GM12874 (cell line): ENCODE data around the gene AKAP5.

Experiments
- TF ChIP-seq, protein P1 (sequence below): IDR thresholded peaks from 2 replicates; pipeline ENCODE4 v1.5.1; 2011; ENCODE audit warnings: low read depth, mild to moderate bottlenecking, control low read depth, low read length, moderate library complexity; ENCODE audit not compliant: insufficient read depth

Gene AKAP5

DNA sequence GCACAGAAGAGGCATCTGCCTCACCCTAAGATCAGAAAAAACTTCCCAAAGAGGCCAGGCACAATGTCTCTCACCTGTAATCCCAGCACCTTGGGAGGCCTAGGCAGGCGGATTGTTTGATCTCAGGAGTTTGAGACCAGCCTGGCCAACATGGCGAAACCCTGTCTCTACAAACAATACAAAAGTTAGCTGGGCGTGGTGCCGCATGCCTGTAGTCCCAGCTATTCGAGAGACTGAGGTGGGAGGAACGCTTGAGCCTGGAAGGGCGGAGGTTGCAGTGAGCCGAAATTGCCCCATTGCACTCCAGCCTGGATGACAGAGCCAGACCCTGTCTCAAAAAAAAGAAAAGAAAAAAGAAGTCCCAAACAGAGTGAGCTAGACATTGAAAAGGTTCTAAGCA lies 43.7 kb downstream of the AKAP5 start:
- TF ChIP-seq, protein P1, sequence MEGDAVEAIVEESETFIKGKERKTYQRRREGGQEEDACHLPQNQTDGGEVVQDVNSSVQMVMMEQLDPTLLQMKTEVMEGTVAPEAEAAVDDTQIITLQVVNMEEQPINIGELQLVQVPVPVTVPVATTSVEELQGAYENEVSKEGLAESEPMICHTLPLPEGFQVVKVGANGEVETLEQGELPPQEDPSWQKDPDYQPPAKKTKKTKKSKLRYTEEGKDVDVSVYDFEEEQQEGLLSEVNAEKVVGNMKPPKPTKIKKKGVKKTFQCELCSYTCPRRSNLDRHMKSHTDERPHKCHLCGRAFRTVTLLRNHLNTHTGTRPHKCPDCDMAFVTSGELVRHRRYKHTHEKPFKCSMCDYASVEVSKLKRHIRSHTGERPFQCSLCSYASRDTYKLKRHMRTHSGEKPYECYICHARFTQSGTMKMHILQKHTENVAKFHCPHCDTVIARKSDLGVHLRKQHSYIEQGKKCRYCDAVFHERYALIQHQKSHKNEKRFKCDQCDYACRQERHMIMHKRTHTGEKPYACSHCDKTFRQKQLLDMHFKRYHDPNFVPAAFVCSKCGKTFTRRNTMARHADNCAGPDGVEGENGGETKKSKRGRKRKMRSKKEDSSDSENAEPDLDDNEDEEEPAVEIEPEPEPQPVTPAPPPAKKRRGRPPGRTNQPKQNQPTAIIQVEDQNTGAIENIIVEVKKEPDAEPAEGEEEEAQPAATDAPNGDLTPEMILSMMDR: no peak

DNA sequence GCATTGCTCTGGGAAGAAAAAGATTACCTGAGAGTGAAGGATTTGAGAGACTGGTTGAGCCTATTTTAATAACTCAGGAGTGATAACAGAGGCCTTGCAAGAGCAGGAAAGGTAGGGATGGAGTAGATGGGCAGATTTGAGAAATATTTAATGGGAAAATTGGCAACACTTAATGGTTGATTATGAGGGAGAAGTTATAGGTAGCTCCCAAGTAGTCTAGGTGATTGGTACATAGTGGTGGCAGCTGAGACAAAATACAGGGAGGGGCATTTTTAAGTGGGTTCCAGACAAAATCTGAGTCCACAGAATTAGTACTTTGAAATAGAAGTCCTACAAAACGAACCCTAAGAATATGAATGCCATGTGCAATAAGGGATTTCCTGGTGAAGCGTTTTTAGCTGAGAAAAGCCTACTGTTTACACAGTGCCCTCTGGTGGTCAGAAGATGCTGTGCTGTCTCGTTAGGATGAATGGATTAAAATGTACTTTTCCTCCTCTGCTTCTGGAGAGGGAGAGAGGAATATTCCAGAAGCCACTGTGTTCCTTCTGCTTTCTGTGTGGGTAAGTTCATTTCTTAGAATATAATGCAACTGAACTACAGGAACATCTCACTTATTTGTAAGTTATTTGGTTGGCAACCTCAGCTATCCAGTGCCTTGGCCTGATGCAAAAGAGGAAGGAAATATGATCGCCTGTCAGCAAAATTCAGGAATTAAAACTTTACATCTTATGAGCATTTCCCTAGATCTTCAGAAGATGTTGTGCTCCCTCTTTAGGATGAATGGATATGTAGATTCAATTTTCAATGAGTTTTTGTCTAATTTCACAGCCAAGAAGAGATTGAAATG lies 45.7 kb downstream of the AKAP5 start:
- TF ChIP-seq, protein P1: peak; percentile 78

DNA sequence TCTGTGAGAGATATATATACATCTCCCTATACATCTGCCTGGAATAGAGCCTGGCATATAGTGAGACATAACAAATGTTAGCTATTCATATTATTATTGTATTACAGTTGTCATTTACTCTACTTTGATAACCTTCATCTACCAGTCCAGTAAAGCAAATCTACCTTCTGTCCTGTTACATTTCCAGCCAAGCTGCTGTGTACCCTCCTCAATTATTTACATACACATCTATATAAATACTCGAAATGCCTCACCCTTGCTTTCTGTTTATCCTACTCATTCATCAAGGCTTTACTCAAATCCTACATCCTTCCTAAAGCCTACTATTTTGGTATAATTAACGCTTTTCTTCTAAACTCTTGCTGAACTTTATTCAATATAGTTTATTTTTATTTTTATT lies 48.0 kb downstream of the AKAP5 start:
- TF ChIP-seq, protein P1: no peak

DNA sequence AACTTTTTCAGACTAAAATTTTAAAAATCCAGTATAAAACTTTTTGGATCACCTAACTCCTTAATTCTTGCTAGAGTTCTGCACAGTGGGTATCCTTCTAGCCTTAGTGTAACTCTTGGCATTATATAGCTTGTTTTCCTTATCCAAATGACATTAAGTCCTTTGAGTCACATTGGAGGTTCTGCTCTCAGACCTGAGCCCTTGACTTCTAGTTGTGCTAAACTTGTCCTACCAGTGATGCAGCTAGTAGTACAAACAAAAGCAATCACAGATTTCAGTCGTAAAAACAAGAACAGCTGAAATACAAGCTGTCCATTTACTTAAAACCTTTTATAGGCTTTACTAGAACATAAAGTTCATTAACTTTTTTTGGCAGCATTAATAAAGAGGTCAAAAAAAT lies 49.8 kb downstream of the AKAP5 start:
- TF ChIP-seq, protein P1: no peak

DNA sequence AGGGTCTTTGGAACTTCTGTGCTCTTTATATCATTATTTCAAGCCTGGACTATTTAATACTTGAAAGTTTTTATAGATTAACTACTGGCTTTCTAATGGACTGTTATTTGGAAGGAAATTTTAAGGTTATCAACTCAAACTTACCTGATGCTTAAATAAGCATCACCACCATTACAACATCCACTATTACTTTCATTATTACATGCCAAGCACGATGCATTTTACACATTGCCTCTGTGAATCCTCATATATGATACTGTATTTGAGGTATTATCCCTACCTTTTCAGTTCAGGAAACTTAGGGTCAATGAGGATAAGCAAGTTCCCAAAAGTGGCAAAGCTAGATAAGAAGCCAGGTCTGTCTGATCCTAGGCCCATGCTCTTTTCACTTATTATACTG lies 51.7 kb downstream of the AKAP5 start:
- TF ChIP-seq, protein P1: no peak

DNA sequence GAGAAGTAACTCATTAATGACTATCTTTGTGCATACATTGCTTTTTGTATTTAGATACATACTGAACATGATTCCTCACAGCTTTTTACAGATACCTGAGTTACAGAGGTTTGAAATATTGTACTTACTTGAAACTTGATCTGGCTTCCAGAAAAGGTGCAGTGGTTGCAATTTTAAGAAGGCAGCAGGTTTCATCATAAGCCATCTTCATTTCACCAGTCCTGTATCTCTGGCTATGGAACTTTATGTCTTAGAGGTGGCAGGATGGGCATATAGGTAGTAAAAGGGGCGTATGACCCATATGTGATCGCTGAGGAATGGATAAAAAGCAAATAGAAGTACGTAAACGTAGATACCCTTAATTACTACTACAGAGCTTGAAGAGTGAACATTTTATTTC lies 52.9 kb downstream of the AKAP5 start:
- TF ChIP-seq, protein P1: no peak

DNA sequence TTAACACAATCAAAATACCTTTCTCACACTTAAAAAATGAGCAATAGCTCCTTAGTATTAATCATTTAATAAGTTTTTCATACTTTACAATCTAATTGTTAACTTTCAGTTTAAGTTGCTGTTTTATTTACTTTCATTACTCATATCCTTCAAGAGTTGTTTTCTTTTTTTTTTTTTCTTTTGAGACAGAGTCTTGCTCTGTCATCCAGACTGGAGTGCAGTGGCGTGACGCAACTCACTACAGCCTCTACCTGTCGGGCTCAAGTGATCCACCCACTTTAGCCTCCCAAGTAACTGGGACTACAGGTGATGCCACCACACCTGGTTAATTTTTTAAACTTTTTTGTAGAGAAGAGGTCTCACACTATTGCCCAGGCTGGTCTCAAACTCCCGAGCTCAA lies 55.4 kb downstream of the AKAP5 start:
- TF ChIP-seq, protein P1: no peak
